K562 (cell line): ENCODE data around the gene BRME1. TPM values are rescaled to one million over a fixed set of nuclear protein-coding genes. Genes with fewer than 3 reads are reported as not detected.

Source experiments
- ATAC-seq: fragments of 200-7000 bp; cut with Tn5 transposase; 3 replicates; pipeline ENCODE4 v1.9.1; 2020; ENCODE audit warnings: moderate library complexity
- BruUV-seq: library from RNA; stranded (reverse); fragments of 400-500 nt; replicated peaks from 2 replicates; lab custom pipeline; 2021; lab: Mats Ljungman, UMichigan
- CTCF ChIA-PET: fragments of 300-600 bp; formaldehyde crosslinking; extraction: SDS; loops from one replicate; lab custom pipeline; 2021; ENCODE audit warnings: low intra/inter-chr PET ratio; lab: Yijun Ruan, JAX
- POLR2A ChIA-PET: fragments of 300-600, 350-650 bp; sonication (Branson Sonifier 250); formaldehyde crosslinking; extraction: SDS; loops from one replicate; lab custom pipeline; 2021; ENCODE audit warnings: antibody characterized with exemption, inconsistent platforms; lab: Yijun Ruan, JAX
- DNase-seq, 4 experiments: peaks; one replicate each; pipeline versions ENCODE4 v3.0.0 to v3.0.0-alpha.2; 2011 to 2018; ENCODE audit warnings: low spot score in 3 of 4, mixed read lengths in 3 of 4; ENCODE audit errors: extremely low read depth in 1 of 4
- FAIRE-seq: peaks from 2 replicates; lab custom pipeline; 2011; peaks lifted over from hg19 to GRCh38; lab: Jason Lieb, UNC
- H2AFZ ChIP-seq: 2 replicates; pipeline ENCODE4 v1.6.0; 2011; ENCODE audit warnings: low read depth, low read length, control low read depth, inconsistent platforms
- H3K27ac ChIP-seq: fragments of 200-600 bp; 3 replicates; pipeline ENCODE4 v1.8.0; 2011; ENCODE audit warnings: low read depth, mild to moderate bottlenecking, control low read depth, inconsistent platforms, low read length, moderate library complexity, mixed read lengths; ENCODE audit errors: extremely low read depth
- H3K27me3 ChIP-seq, 2 experiments: fragments of 300-600 bp in 1 of 2; 2 replicates in 1 of 2; 3 replicates in 1 of 2; pipeline versions ENCODE4 v1.6.0 to v1.8.0; 2011; ENCODE audit warnings: inconsistent platforms in 2 of 2, low read length in 2 of 2, mild to moderate bottlenecking in 1 of 2, mixed read lengths in 1 of 2, moderate library complexity in 1 of 2; ENCODE audit not compliant: control insufficient read depth in 2 of 2, insufficient read depth in 2 of 2
- H3K36me3 ChIP-seq: fragments of 300-600 bp; 3 replicates; pipeline ENCODE4 v1.8.0; 2011; ENCODE audit warnings: mild to moderate bottlenecking, low read length, inconsistent platforms; ENCODE audit not compliant: control insufficient read depth, insufficient read depth
- H3K4me1 ChIP-seq, 2 experiments: fragments of 200-600 bp in 1 of 2; replicated peaks in 1 of 2; 2 replicates in 1 of 2; 3 replicates in 1 of 2; pipeline versions ENCODE4 v1.5.1 to v1.8.0; 2011; ENCODE audit warnings: inconsistent platforms in 2 of 2, low read length in 2 of 2, mild to moderate bottlenecking in 1 of 2, mixed read lengths in 1 of 2, moderate library complexity in 1 of 2; ENCODE audit not compliant: control insufficient read depth in 2 of 2, insufficient read depth in 2 of 2
- H3K4me2 ChIP-seq: 2 replicates; pipeline ENCODE4 v1.6.1; 2011; ENCODE audit warnings: low read length, control low read depth, inconsistent platforms, mixed read lengths; ENCODE audit not compliant: insufficient read depth
- H3K4me3 ChIP-seq: fragments of 200-600 bp; sonication (generic), shearing (Covaris generic); 2 replicates; pipeline ENCODE4 v1.5.1; 2016; ENCODE audit warnings: control low read depth, inconsistent platforms
- H3K79me2 ChIP-seq: fragments of 200-600 bp; 3 replicates; pipeline ENCODE4 v1.8.0; 2011; ENCODE audit warnings: low read length, inconsistent platforms; ENCODE audit not compliant: control insufficient read depth, insufficient read depth
- H3K9ac ChIP-seq, 2 experiments: 2 replicates each; pipeline versions ENCODE4 v1.6.0 to v1.6.1; 2011; ENCODE audit warnings: low read depth in 2 of 2, low read length in 2 of 2, control low read depth in 1 of 2, inconsistent platforms in 1 of 2, mild to moderate bottlenecking in 1 of 2, mixed read lengths in 1 of 2; ENCODE audit not compliant: insufficient read depth in 1 of 2
- H3K9me1 ChIP-seq: one replicate; pipeline ENCODE4 v1.6.0; 2011; ENCODE audit warnings: inconsistent platforms, mild to moderate bottlenecking, low read length, moderate library complexity; ENCODE audit not compliant: control insufficient read depth, insufficient read depth
- H3K9me3 ChIP-seq: replicated peaks from 2 replicates; pipeline ENCODE4 v1.5.1; 2011; ENCODE audit warnings: low read depth, low read length, inconsistent platforms; ENCODE audit not compliant: control insufficient read depth, insufficient read depth
- H4K20me1 ChIP-seq: replicated peaks from 2 replicates; pipeline ENCODE4 v1.6.1; 2011; ENCODE audit warnings: low read length, inconsistent platforms, mixed read lengths; ENCODE audit not compliant: control insufficient read depth, insufficient read depth
- CBX2 ChIP-seq: fragments of 200-600 bp; sonication (generic); IDR thresholded peaks from one replicate; pipeline ENCODE4 v1.6.1; 2012; ENCODE audit warnings: mild to moderate bottlenecking, low read length, inconsistent platforms; ENCODE audit not compliant: insufficient read depth, poor library complexity, severe bottlenecking
- COPS2 ChIP-seq: fragments of 450-650 bp; conservative IDR thresholded peaks from 2 replicates; pipeline ENCODE4 v1.6.1; 2016; ENCODE audit warnings: mild to moderate bottlenecking, moderate library complexity
- ELF4 ChIP-seq: fragments of 450-650 bp; formaldehyde crosslinking; IDR thresholded peaks from 2 replicates; pipeline ENCODE4 v1.4.0; 2022; ENCODE audit warnings: missing genetic modification characterization
- MIER1 ChIP-seq: fragments of 450-650 bp; IDR thresholded peaks from 2 replicates; pipeline ENCODE4 v1.6.1; 2016; ENCODE audit warnings: antibody characterized with exemption, mild to moderate bottlenecking, low read depth
- NCOA1 ChIP-seq: fragments of 450-650 bp; IDR thresholded peaks from 2 replicates; pipeline ENCODE4 v1.6.1; 2016; ENCODE audit warnings: low read depth
- NCOA6 ChIP-seq: fragments of 450-650 bp; IDR thresholded peaks from 2 replicates; pipeline ENCODE4 v1.6.1; 2017; ENCODE audit warnings: mild to moderate bottlenecking
- NR2C2 ChIP-seq, 2 experiments: fragments of 200-800 bp in 1 of 2; sonication (Bioruptor generic) in 1 of 2; sonication (generic) in 1 of 2; formaldehyde crosslinking in 1 of 2; IDR thresholded peaks; 2 replicates each; pipeline versions ENCODE4 v1.6.1 to v1.8.0; 2016 to 2022; ENCODE audit warnings: mild to moderate bottlenecking in 1 of 2, missing compliant biosample characterization in 1 of 2, missing genetic modification characterization in 1 of 2, missing genetic modification reagents in 1 of 2
- RBM14 ChIP-seq: fragments of 200-400 bp; formaldehyde crosslinking; IDR thresholded peaks from 2 replicates; pipeline ENCODE4 v1.6.1; 2018; ENCODE audit warnings: low read depth, mild to moderate bottlenecking, low read length, moderate library complexity, borderline replicate concordance; ENCODE audit not compliant: insufficient read depth
- RFX7 ChIP-seq: fragments of 250-450 bp; sonication (Bioruptor Pico); IDR thresholded peaks from 2 replicates; pipeline ENCODE4 v1.5.1; 2021; ENCODE audit warnings: mild to moderate bottlenecking
- SMARCA5 ChIP-seq: fragments of 450-650 bp; IDR thresholded peaks from 2 replicates; pipeline ENCODE4 v1.6.1; 2016
- TCF7 ChIP-seq: sonication (generic); IDR thresholded peaks from 2 replicates; pipeline ENCODE4 v1.6.1; 2016; ENCODE audit warnings: antibody characterized with exemption, borderline replicate concordance
- ZNF384 ChIP-seq: IDR thresholded peaks from 2 replicates; pipeline ENCODE4 v1.6.1; 2012; ENCODE audit warnings: low read depth, low read length, improper control_type of control experiment
- ZSCAN32 ChIP-seq: fragments of 450-650 bp; formaldehyde crosslinking; IDR thresholded peaks from 2 replicates; pipeline ENCODE4 v1.4.0; 2020; ENCODE audit warnings: mild to moderate bottlenecking, moderate library complexity
- WGBS: fragments of 100-300 bp; shearing (Covaris generic); methylation state at CpG from one replicate; pipeline ENCODE4 v1.1.6; 2016; ENCODE audit warnings: low coverage, mixed read lengths; ENCODE audit not compliant: insufficient coverage; ENCODE audit errors: missing lambda C conversion rate; 5-methylcytosine and 5-hydroxymethylcytosine counted together
- in situ Hi-C: fragments of 300-500 bp; cut with MboI; formaldehyde crosslinking; loops from 4 replicates; pipeline ENCODE4 v1.15.0; 2018; ENCODE audit warnings: inconsistent platforms, mixed read lengths
- intact Hi-C: fragments of 100-400 bp; cut with micrococcal nuclease; formaldehyde crosslinking; loops from 2 replicates; pipeline ENCODE4 v1.14.2; 2022
- polyA plus RNA-seq, 8 experiments: library from polyadenylated mRNA; depleted of rRNA in 4 of 8; stranded (reverse) in 5 of 8; unstranded in 3 of 8; fragments of >200 nt; fragmentation: Nextera tagmentation in 2 of 8; fragmentation: Illumina TruSeq in 1 of 8; extraction: Ambion mirVana in 2 of 8; extraction: Trizol in 1 of 8; gene quantifications; 2 replicates each; pipeline versions ENCODE4 v1.2.1 to v1.2.3, GENCODE V29; 2011 to 2014; ENCODE audit warnings: inconsistent platforms in 1 of 8, missing spikeins in 1 of 8
- total RNA-seq, 7 experiments: library from RNA; depleted of rRNA in 6 of 7; stranded (reverse); fragments of >200 nt in 6 of 7; fragmentation: Illumina TruSeq in 2 of 7; extraction: Trizol in 2 of 7; gene quantifications; 2 replicates each; pipeline versions ENCODE4 v1.2.1 to v1.2.3, GENCODE V29; 2011 to 2021; ENCODE audit warnings: low replicate concordance in 1 of 7
- TF ChIP-seq, protein P1 (sequence below): fragments of 200-800 bp; sonication (Bioruptor generic); IDR thresholded peaks from 2 replicates; pipeline ENCODE4 v1.6.1; 2017; ENCODE audit warnings: missing genetic modification characterization, missing compliant biosample characterization
- TF ChIP-seq, protein P2 (sequence below): sonication (generic); formaldehyde crosslinking; IDR thresholded peaks from 2 replicates; pipeline ENCODE4 v1.8.1; 2023; ENCODE audit warnings: mild to moderate bottlenecking, missing genetic modification reagents

The BRME1 gene
- total and polyA plus RNA-seq, 9 of the 15 experiments (the other 6 are each of a cell fraction or from before 2014, with no cell fraction given), result 0.75 to 6.1 (median 3.6) TPM

DNA sequence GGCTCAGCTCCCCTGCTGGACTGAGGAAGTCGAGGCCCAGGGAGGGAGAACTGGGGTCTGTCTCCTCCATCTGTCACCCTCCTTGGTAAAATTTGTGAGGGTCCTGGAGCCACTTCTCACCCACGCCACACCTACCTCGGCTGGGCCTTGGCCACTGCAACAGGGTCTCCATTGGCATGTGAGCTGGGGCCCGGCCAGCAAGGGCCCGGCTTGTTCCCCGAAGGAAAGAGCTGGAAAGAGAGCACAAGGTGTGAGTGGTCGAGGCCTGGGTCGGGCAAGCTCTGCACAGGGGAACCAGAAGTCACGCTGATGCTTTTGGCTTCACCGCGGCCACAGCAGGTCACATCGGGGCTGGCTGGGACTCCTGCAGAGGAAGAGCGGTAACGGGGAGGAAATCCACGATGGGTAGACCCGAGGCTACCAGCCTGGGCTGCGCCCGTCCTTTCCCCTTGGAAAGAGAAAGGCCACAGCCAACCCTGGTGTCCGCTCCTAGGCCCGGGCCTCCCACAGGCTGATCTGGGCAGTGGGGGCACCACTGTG, 20.0 kb downstream of the BRME1 start (continued):
- TF ChIP-seq, protein P1, sequence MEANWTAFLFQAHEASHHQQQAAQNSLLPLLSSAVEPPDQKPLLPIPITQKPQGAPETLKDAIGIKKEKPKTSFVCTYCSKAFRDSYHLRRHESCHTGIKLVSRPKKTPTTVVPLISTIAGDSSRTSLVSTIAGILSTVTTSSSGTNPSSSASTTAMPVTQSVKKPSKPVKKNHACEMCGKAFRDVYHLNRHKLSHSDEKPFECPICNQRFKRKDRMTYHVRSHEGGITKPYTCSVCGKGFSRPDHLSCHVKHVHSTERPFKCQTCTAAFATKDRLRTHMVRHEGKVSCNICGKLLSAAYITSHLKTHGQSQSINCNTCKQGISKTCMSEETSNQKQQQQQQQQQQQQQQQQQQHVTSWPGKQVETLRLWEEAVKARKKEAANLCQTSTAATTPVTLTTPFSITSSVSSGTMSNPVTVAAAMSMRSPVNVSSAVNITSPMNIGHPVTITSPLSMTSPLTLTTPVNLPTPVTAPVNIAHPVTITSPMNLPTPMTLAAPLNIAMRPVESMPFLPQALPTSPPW (CRISPR knock-in tag), result no peak
- TF ChIP-seq, all 486 proteins: peak for 0

DNA sequence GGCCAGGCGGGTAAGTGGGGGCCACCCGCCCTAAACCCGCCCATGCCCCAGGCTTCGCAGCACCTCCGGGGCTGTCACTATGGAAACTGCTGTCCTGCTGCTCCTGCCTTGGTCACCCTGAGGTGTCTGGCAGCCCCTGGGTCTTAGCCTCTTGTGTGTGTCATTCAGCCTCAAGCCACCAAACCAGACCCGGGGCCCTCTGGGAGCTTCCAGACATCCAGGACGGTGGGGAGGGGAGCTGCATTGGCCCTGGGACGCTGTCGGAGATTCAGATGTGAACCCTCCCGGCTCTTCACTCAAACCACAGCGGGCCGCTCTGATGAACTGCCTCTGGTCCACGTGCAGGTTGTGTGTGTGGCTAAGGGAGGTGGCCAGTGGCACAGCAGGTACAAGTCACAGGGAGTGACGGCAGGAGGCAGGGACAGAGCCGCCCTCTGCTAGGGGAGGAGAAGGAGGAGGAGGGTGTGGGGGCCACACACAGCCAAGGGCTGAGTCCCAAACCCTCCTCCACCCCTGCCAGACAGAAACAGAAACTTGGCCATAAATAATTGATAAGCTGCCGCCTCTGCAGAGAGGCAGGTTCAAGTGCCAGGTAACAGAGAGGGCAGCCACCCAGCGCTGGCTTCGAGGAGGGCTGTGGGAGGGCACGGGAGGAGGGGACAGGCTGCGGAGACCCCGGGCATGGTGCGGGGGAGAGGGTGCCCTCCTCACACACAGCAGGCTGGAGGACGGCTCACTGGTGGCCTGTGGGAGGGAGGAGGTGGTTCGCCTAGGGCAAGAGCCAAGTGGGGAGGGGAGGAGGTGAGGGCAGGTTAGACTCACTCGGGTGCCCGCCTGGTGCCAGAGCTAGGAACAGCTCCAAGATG, 21.0 kb downstream of the BRME1 start:
- CTCF ChIA-PET, result no interaction called here
- H3K4me3 ChIP-seq, result no peak overlapping the region
- no peak for DNase-seq
- no TSS peak for BruUV-seq
- in situ Hi-C loops, result loop anchor here (5.0 kb wide), 1 partner anchor 187 kb away; the partner anchor contains the start of gene MISP3
- no peak overlapping the region for H3K4me2 ChIP-seq
- intact Hi-C loops, result loop anchor here (5.0 kb wide), 1 partner anchor 462 kb away; no protein-coding TSS in a partner anchor
- no peak overlapping the region for H3K27ac ChIP-seq
- no peaks in the 10 kb centered on the region for H3K9me1 ChIP-seq
- POLR2A ChIA-PET, result interaction anchor here (0.5 to 2.0 kb wide), 5 partner anchors 12 to 805 kb away, joined by 3 to 7 read pairs (median 3); partner anchors contain the start of gene ZNF333
- H3K9me3 ChIP-seq, result no peaks in the 10 kb centered on the region
- H4K20me1 ChIP-seq, result no peaks in the 10 kb centered on the region
- no peak for FAIRE-seq
- no peaks in the 10 kb centered on the region for H3K36me3 ChIP-seq
- no peaks in the 10 kb centered on the region for H3K79me2 ChIP-seq
- ATAC-seq, result no peak
- no peaks in the 10 kb centered on the region for H3K27me3 ChIP-seq
- H3K9ac ChIP-seq, result peak overlapping the region in 1 of 2 experiments; percentile 85; a peak in 2 of 4 replicates
- WGBS, result 51% methylated on average over 12 of the region's 26 CpGs
- peaks cover 21 to 72% of the 10 kb centered on the region in 2 experiments for H3K4me1 ChIP-seq
- no peak overlapping the region for H2AFZ ChIP-seq
- TF ChIP-seq NCOA1, result no peak
- no peak for TF ChIP-seq ZSCAN32
- TF ChIP-seq RBM14, result no peak
- no peak for TF ChIP-seq ELF4
- TF ChIP-seq MIER1, result no peak
- no peak for TF ChIP-seq NR2C2 (CRISPR knock-in tag; IDR thresholded peaks at IDR 0.05)
- TF ChIP-seq NR2C2 (tag; IDR thresholded peaks at IDR 0.05), result no peak
- TF ChIP-seq RFX7, result no peak
- TF ChIP-seq, protein P2, sequence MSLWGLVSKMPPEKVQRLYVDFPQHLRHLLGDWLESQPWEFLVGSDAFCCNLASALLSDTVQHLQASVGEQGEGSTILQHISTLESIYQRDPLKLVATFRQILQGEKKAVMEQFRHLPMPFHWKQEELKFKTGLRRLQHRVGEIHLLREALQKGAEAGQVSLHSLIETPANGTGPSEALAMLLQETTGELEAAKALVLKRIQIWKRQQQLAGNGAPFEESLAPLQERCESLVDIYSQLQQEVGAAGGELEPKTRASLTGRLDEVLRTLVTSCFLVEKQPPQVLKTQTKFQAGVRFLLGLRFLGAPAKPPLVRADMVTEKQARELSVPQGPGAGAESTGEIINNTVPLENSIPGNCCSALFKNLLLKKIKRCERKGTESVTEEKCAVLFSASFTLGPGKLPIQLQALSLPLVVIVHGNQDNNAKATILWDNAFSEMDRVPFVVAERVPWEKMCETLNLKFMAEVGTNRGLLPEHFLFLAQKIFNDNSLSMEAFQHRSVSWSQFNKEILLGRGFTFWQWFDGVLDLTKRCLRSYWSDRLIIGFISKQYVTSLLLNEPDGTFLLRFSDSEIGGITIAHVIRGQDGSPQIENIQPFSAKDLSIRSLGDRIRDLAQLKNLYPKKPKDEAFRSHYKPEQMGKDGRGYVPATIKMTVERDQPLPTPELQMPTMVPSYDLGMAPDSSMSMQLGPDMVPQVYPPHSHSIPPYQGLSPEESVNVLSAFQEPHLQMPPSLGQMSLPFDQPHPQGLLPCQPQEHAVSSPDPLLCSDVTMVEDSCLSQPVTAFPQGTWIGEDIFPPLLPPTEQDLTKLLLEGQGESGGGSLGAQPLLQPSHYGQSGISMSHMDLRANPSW (CRISPR knock-in tag), result no peak
- no peak for TF ChIP-seq SMARCA5
- no peak for TF ChIP-seq TCF7
- no peak for TF ChIP-seq COPS2
- TF ChIP-seq CBX2, result no peak
- TF ChIP-seq NCOA6, result no peak
- no peak for TF ChIP-seq ZNF384
